PC-9 (cell line): ENCODE data around the gene LLPH.

Source experiments
- CTCF ChIP-seq: fragments of 200-600 bp; sonication (generic); conservative IDR thresholded peaks from 2 replicates; pipeline ENCODE4 v1.6.1; 2017; ENCODE audit warnings: mixed run types, antibody characterized with exemption, mild to moderate bottlenecking, moderate library complexity
- EZH2 ChIP-seq: fragments of 200-600 bp; sonication (generic); IDR thresholded peaks from 2 replicates; pipeline ENCODE4 v1.8.0; 2017; ENCODE audit warnings: antibody characterized with exemption, low read depth

- TF ChIP-seq CTCF (no peak), EZH2 (no peak)
Measured at GRCh38 chr12:66080791-66081190, 49.8 kb downstream of the LLPH start.
